ENCODE measurements around the gene SLC9A9.
A peak's percentile ranks its signal among the peaks of the same experiment; 100 is the strongest.

SLC9A9 gene

DNA sequence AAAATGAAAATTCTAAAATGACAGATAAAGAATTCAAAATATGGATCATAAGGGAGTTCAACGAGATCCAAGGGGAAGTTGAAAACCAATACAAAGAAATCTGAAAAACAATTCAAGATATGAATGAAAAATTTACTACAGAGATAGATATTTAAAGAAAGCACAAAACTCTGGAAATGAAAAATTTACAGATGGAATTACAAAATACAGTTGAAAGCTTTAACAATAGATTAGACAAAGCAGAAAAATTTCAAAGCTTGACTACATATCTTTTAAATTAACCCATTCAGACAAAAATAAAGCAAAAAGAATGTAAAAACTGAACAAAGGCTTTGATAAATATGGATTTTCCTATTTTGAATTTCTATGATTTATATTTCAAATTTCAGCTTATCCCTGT lies 211.1 kb downstream of the SLC9A9 start:
- DNase-seq (ENCODE audit: low read depth), result no peak
- TF ChIP-seq, protein P1, sequence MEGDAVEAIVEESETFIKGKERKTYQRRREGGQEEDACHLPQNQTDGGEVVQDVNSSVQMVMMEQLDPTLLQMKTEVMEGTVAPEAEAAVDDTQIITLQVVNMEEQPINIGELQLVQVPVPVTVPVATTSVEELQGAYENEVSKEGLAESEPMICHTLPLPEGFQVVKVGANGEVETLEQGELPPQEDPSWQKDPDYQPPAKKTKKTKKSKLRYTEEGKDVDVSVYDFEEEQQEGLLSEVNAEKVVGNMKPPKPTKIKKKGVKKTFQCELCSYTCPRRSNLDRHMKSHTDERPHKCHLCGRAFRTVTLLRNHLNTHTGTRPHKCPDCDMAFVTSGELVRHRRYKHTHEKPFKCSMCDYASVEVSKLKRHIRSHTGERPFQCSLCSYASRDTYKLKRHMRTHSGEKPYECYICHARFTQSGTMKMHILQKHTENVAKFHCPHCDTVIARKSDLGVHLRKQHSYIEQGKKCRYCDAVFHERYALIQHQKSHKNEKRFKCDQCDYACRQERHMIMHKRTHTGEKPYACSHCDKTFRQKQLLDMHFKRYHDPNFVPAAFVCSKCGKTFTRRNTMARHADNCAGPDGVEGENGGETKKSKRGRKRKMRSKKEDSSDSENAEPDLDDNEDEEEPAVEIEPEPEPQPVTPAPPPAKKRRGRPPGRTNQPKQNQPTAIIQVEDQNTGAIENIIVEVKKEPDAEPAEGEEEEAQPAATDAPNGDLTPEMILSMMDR (IDR thresholded peaks at IDR 0.05; ENCODE audit: insufficient read depth, low read depth, low read length, missing control alignments), result no peak
- no peak overlapping the region for H3K4me3 ChIP-seq (ENCODE audit: low read length)

DNA sequence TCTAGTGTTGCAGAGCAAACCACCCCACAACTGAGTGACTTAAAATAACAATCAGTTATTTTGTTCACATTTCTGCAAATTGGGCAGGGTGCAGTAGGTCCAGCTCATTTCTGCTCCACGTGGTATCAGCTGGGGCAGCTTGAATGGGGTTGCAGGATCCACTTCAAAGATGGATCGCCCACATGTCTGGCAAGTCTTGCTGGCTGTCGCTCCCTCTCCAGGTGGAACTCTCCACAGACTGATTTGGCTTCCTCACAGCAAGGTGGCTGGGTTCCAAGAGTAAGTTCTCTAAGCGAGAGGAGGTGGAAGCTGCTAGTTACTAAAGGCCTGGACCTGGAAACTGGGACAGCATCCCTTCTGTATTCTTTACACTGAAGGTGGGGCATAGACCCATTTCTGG lies 213.3 kb downstream of the SLC9A9 start:
- no peak overlapping the region for H3K4me3 ChIP-seq (ENCODE audit: low read length)
- TF ChIP-seq, protein P1 (IDR thresholded peaks at IDR 0.05; ENCODE audit: insufficient read depth, low read depth, low read length, missing control alignments), result no peak
- DNase-seq (ENCODE audit: low read depth), result no peak

DNA sequence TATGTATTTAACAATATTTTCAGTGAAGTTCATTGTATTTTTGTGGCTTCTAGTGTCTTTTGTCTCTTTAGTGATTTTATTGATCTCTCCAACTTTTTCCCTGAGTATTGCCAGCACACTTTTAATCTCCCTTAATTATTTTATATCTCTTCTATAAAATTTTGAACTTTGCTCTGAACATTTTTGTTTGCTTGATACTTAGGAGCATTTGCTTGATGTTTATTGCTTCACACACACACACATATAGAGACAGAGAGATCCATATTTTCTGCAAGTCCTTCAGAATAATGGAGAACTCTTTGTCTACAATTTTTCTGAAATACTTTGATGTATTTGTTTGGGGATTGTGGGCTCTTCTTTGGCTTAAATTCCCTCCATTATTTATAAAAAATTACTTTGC lies 213.8 kb downstream of the SLC9A9 start:
- H3K4me3 ChIP-seq (ENCODE audit: low read length), result no peak overlapping the region
- DNase-seq (ENCODE audit: low read depth), result no peak
- TF ChIP-seq, protein P1 (IDR thresholded peaks at IDR 0.05; ENCODE audit: insufficient read depth, low read depth, low read length, missing control alignments), result no peak

DNA sequence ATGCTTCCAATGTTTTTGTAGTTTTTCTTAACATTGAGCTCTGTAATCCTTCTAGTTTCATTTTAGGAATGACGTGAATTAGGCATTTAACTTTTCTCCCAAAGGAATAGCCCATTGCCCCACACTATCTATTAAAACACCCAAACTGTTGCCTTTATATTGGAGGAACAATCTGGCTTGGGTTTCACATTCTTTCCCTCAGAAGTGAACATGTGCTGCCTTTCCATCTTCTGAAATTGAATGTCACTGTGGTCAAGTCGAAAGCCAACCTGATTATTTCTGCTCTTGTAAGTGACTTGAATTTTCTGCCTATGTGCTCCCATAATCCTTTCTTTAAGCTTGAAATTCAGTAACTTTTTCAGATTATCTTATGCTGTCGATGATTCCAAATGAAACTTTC lies 214.5 kb downstream of the SLC9A9 start:
- no peak for DNase-seq (ENCODE audit: low read depth)
- H3K4me3 ChIP-seq (ENCODE audit: low read length), result no peak overlapping the region
- TF ChIP-seq, protein P1 (IDR thresholded peaks at IDR 0.05; ENCODE audit: insufficient read depth, low read depth, low read length, missing control alignments), result no peak

DNA sequence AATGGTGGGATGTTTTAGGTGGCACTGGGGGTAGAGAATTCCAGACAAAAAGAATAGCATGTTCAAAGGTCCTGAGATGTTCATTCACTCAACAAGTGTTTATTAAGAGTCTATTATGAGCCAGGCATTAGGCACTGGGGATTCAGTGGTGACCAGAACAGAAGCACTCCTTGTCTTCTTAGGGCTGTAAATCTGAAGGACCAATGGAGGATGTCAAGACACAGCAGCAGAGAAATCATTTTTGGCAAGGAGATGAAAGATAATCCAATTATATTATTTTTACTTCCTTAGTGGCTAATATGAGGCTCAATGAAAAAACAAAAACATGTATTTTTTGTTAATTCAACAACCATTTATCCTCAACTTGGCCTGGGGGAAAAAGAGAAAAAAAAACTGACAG lies 218.5 kb downstream of the SLC9A9 start:
- DNase-seq (ENCODE audit: low read depth), result no peak
- H3K4me3 ChIP-seq (ENCODE audit: low read length), result no peak overlapping the region
- TF ChIP-seq, protein P1 (IDR thresholded peaks at IDR 0.05; ENCODE audit: insufficient read depth, low read depth, low read length, missing control alignments), result no peak

DNA sequence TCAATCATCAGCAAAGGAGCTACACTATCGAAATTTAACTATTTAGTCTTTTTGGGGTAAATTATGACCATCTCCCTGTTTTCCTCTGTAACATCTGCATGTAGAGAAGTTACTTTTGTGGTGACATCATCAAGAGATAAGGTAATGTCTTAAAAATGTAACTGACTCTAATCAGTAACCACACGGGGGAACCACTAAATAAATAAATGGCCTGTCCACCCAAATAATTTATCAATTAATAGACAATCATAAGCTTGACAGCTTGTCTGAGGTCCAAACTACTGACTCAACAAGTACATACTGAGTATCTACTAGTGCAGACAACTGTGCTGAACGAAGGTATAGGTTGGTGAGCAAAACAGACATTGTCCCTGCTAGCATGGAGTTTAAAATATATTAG lies 219.3 kb downstream of the SLC9A9 start:
- TF ChIP-seq, protein P1 (IDR thresholded peaks at IDR 0.05; ENCODE audit: insufficient read depth, low read depth, low read length, missing control alignments), result no peak
- H3K4me3 ChIP-seq (ENCODE audit: low read length), result no peak overlapping the region
- no peak for DNase-seq (ENCODE audit: low read depth)

DNA sequence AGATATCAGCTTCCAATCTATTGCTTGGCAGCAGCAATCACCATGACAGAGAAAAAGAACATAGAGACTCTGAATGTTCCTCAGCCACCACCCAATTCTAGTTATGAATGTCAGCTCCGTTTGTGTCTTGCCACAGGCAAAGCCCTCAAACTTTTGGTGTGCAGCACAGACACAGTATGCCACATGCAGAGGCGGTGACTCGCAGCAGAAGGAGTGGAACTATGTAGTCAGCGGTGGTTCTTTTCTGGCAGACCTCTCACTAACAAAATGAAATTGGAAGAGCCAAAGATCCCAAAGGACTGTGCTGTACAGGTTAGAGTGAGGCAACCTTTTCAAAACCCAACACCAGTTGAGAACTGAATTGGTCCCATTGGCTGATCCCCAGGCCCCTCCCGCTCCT lies 220.9 kb downstream of the SLC9A9 start:
- TF ChIP-seq, protein P1 (IDR thresholded peaks at IDR 0.05; ENCODE audit: insufficient read depth, low read depth, low read length, missing control alignments), result no peak
- no peak overlapping the region for H3K4me3 ChIP-seq (ENCODE audit: low read length)
- DNase-seq (ENCODE audit: low read depth), result peak; percentile 29

Data from epithelial cell of esophagus (primary cell).